HuH-7 (cell line): ENCODE measurements around the gene KRTAP12-1.
"Not testable (repeated sequence)": the region's sequence is repeated elsewhere in the genome, so short reads cannot be mapped to it uniquely, and the experiment has no call there.

Experiments used
- DNase-seq: peaks from one replicate; pipeline ENCODE4 v3.0.0; 2011; ENCODE audit warnings: low spot score

The KRTAP12-1 gene

GRCh38 chr21:44697811-44698734, 16.1 kb upstream of the KRTAP12-1 start:
- peak; percentile 63 for DNase-seq

GRCh38 chr21:44697172-44697810, 15.3 kb upstream of the KRTAP12-1 start, which contains the start of gene KRTAP10-12:
Gene KRTAP10-12, plus strand, starts transcription at chr21:44697172. Its CDS starts 30 bp downstream, at chr21:44697202.
- not testable (repeated sequence) for DNase-seq

- DNase-seq, result no peak
Observed at GRCh38 chr21:44696572-44696971, 14.6 kb upstream of the KRTAP12-1 start.

- DNase-seq, result no peak
Observed at GRCh38 chr21:44695641-44696040, 13.7 kb upstream of the KRTAP12-1 start.

- no peak for DNase-seq
Observed at GRCh38 chr21:44695184-44695583, 13.2 kb upstream of the KRTAP12-1 start.

DNA sequence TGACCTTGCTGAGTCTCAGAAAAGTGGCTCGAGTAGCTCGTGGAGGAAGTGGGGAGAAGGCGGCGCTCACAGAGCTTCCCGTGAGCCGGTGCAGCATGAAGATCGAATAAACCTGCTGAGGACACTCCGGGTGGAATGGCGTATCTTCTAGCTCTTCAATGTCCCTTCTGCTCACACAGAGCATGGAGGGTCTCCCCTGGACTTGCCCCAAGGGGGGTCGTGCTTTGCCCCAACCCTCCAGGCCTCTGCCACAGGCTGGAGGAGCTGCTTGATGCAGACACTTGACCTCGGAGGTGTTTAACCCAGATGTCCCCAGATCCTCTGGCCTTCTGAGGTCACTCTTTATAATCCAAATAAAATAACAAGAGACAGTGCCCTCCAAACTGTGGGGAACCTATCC, 12.8 kb upstream of the KRTAP12-1 start:
- no peak for DNase-seq

- DNase-seq, result no peak
Observed at GRCh38 chr21:44692798-44693512, 11.0 kb upstream of the KRTAP12-1 start.

- no peak for DNase-seq
Observed at GRCh38 chr21:44691686-44692085, 9.7 kb upstream of the KRTAP12-1 start.

DNA sequence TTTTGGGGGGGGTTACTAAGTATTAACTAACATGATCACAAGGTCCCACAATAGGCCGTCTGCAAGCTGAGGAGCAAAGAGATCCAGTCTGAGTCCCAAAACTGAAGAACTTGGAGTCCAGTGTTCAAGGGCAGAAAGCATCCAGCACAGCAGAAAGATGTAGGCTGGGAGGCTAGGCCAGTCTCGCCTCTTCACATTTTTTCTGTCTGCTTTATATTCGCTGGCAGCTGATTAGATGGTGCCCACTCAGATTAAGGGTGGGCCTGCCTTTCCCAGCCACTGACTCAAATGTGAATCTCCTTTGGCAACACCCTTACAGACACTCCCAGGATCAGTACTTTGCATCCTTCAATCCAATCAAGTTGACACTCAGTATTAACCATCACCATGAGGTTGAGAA, 7.8 kb upstream of the KRTAP12-1 start:
- not testable (repeated sequence) for DNase-seq

GRCh38 chr21:44687671-44688070, 5.7 kb upstream of the KRTAP12-1 start:
- no peak for DNase-seq

DNA sequence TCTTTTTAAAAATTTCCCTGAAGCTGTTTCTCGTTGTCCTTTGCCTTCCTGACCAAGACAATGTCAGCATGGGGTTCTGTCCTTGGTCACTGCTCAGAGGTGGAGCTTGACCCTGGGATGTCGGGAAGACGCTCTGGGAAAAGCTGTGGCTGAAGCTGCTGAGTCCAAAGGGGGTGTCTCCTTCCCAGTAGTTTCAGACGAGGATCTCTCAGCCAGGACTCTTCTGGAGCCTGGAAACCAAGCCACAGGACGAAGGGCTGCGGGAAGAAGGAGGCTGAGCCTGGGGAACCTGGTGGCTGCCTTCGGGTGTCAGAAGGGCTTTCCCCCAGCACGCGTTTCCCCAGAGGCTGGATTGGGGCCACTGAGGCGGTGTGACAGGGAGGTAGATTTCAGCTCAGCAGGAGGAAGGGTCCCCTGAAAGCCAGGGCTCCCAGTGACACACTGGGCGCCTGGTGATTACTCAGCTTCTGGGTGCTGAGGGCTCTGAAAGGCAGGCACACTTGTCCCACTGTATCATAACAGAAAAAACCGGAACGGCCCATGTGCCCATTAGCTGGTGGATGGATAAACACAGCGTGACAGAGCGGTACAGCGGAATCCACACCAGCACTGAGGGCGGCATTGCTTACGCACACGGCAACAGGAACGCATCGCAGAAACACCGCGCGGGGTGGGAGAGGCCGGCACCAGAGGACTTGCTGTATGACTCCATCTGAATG, 5.0 kb upstream of the KRTAP12-1 start:
- DNase-seq, result no peak

- no peak for DNase-seq
Observed at GRCh38 chr21:44686000-44686781, 4.2 kb upstream of the KRTAP12-1 start.

GRCh38 chr21:44685050-44685449, 3.1 kb upstream of the KRTAP12-1 start:
- DNase-seq, result not testable (repeated sequence)

- DNase-seq, result no peak
Observed at GRCh38 chr21:44684483-44684882, 2.5 kb upstream of the KRTAP12-1 start.

GRCh38 chr21:44684077-44684476, 2.1 kb upstream of the KRTAP12-1 start:
- no peak for DNase-seq

DNA sequence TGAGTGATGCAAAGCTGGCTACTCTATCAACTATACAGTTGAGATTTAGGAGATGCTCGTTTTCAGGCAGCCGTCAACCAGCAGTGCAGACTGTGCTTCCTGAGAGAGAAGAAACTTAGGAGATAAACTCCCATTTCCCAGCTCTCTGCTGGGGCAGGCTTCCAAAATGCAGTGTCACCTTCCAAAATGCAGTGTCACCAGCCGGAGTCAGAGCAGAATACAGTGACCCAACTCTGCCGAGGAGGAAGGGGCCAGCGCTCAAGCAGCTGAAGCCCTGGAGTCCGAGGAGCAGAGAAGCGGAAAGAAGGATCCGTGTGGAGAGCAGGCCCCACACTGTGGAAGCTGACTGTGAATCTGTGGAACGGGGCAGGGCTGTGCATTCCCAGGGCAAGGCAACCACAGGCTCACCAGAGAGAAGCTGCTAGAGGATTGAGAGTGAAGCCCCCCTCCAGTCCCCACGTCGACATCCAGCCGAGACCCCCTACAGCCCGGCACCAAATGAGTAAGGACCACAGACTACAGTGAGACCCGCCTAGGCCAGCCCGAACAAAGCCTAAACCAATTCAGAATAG, 703 bp upstream of the KRTAP12-1 start:
- no peak for DNase-seq

GRCh38 chr21:44681152-44681551, 811 bp downstream of the KRTAP12-1 start:
- no peak for DNase-seq

DNA sequence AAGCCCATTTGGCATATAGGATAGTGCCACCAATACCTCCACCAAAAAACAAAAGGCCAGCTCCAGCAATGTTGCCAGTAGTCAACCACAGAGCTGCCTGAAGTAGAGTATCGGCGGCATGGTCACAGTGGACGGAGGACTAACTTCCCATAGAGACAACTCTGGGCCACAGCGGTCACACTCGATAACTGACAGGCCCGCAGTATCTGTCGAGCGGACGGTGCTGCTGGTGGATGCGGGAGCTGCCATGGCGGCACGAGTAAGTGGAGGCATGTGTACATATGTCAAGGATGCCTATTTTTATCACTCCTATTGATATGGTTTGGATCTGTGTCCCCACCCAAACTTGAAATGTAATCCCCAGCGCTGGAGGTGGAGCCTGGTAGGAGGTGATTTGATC, 4.1 kb downstream of the KRTAP12-1 start:
- DNase-seq, result no peak

DNA sequence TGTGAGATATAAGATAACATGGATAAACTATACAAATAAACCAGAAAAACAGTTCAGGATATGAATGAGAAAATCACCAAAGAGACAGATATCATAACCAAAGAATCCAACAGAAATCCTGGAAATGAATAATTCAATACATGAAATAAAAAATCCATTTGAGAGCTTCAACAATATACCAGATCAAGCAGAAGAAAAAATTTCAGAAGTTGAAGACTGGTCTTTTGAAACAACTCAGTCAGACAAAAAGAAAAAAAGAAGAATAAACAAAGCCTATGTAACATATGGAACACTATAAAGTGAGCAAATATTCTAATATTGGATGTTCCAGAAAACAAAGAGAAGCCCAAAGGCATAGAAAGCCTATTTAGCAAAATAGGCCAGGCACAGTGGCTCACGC, 10.1 kb downstream of the KRTAP12-1 start:
- DNase-seq, result no peak

DNA sequence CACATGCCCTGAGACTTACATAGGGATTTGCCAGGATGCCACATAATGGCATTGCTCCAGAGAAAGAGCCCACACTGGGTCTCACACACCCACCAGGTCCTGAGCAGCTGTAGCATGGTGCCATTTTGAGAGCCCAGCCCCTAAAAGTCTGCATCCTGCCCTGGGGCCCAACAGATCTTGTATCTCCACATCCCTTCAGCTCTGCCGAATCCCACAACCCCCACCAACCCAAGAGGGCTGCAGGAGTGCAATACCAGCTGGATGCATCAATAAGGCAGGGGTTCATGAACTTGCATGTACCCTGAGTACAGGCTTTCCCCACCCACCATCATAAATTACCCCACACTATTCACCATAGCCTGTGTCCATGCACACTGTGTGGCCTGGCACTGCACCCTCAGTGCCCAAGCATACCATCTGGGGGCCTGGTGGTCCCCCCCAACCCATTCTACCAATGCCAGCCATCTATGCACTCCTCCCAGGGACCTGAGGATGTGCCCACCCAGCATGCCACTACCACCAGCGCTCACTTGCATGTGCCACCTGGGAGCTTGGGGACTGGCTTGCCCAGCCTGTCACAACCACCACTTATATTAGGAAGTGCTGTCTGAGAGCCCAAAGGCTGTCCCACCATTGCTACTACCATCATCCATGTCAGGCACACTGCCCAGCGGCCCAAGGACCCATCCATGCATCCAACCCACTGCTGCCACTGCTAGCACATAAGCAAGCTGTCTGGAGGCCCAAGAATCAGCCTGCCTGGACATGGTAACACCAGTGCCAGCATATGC, 11.1 kb downstream of the KRTAP12-1 start:
- no peak for DNase-seq
